Fibroblast of skin of left biceps (primary cell): Measurements from ENCODE around the gene LEO1.
"Not testable (repeated sequence)": the region's sequence is repeated elsewhere in the genome, so short reads cannot be mapped to it uniquely, and the experiment has no call there.

Source experiments
- DNase-seq, 2 experiments: peaks; one replicate each; pipeline ENCODE4 v3.0.0-alpha.2; 2013; ENCODE audit warnings: low read depth in 2 of 2

The LEO1 gene

DNA sequence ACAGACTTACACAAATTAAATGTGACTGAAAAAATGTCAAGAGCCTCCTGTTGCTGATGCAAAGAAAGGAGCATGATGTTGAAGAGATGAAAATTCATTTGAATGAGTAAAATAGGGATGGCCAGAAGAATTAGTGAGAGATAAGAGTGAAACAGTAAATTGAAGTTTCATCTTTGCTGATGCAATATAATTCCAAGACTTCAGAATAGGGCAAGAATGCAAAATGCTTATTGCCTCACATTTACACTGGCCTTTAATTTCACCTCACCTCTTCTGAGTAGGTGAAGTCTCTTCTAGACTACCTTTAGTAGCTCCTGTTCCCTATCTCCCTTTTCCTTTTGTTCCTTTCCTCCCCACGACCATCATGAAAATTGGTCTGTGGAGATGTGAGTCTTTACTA is 32.1 kb upstream of the LEO1 start:
- no peak for DNase-seq

DNA sequence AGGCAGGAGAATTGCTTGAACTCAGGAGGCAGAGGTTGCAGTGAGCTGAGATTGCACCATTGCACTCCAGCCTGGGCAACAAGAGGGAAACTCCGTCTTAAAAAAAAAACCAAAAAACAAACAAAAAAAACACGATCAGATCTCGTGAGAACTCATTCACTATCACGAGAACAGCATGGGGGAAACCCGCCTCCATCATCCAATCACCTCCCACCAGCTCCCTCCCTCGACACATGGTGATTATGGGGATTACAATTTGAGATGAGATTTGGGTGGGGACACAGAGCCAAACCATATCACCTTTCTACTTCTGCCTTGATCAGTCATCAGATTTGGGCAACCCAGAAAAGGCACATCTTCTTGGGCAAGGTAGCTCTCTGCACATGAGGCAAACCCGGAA is 31.5 kb upstream of the LEO1 start:
- DNase-seq = not testable (repeated sequence)

GRCh38 chr15:52002351-52002750 is 30.8 kb upstream of the LEO1 start:
- DNase-seq = no peak

DNA sequence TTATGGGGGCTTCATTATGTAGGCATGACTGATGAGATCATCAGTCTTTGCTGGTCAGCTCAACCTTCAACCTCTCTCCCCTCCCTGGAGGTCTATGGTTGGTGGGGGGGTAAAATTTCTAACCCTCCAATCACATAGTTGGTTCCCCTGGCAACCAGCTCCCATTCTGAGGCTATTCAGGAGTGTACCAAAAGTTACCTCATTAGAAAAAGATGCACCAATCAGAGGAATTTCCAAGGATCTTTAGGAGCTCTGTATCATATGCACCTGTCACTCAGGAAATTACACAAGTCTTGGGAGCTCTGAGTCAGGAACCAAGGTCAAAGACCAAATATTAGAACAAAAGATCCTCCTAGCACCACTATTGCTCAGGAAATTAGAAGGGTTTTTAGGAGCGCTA is 21.4 kb upstream of the LEO1 start:
- DNase-seq = no peak

GRCh38 chr15:51991141-51991540 is 19.6 kb upstream of the LEO1 start:
- no peak for DNase-seq

- DNase-seq = no peak
These were observed 11.2 kb upstream of the LEO1 start for GRCh38 chr15:51982770-51983103.

- peak; percentile 56 to 58 for DNase-seq
These were observed 10.6 kb upstream of the LEO1 start for GRCh38 chr15:51982013-51982769.

DNA sequence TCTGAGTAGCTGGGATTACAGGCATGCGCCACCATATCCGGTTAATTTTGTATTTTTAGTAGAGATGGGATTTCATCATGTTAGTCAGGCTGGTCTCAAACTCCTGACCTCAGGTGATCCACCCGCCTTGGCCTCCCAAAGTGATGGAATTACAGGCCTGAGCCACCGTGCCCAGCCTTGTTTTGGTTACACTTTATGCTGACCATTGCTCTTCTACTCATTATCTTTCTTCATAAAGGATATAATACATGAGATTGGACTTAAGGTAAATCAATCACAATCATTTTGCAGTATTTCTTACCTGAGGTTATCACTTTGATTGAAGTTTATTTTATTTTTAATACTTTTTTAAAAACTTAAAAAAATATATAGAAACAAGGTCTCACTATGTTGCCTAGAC is 2.2 kb upstream of the LEO1 start:
- no peak for DNase-seq

DNA sequence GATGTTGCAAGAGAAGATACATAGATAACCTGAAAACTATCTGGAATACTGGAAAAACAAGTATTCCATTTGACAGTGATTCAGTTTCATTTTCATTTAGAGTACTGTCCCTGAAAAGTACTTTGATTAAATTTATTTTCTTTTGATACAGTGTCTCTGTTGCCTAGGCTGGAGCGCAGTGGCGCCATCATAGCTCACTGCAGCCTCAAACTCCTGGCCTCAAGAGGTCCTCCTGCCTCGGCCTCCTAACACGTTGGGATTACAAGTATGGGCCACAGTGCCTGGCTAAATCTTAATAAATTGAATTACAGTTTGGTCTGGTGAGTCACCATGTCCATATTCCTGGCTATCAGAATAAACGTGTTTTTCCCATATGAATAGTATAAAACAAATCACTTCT is 1.6 kb upstream of the LEO1 start:
- DNase-seq = no peak

DNA sequence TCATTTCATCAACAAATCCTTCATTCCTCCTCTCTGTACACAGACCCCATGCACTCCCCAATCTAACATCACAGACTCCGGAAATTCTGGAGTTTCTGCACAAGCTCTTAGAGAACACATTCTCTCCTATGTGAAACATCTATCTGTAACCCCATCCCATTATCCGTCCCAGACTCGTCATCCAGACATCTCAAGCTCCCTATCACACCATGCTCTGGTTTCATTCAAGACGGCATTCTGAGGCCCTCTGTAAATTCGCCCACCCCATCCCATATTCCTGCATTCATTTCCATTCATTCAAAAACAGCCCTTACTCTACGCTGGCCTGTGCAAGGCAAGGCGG is 575 bp downstream of the LEO1 start:
- no peak for DNase-seq

- DNase-seq = no peak
These were observed 1.3 kb downstream of the LEO1 start for GRCh38 chr15:51970132-51970817.

- no peak for DNase-seq
These were observed 1.9 kb downstream of the LEO1 start for GRCh38 chr15:51969728-51970127.

DNA sequence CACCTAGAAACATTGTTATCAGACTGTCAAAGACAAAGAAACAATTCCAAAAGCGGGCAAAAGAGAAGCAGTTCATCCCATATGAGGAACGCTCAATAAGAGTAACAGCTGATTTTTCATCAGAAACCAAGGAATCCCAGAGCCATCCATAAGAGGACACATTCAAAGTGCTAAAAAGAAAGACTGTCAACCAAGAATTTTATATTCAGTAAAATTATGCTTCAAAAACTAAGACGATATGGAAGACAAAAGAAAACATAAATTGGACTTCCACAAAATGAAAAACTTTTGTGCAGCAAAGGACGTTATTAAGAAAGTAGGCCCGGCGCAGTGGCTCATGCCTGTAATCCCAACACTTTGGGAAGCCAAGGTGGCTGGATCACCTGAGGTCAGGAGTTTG is 4.0 kb downstream of the LEO1 start:
- DNase-seq = no peak

DNA sequence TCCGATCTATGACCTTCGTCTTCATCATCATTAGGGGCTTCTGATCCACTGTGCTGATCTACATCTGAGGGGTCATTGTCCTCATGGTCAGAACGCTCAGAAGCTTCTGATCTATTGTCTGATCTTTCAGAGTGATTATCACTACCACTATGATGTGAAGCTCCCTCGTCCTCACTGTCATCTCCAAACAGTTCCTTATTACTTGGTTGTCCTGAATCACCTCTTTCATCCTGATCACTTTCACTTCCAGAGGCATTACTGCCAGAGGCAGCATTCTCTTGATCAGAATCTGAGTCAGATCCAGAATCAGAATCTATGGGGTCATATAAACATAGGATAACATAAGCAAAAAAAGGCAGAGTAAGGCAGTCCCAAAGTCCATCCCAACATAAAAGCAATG is 5.4 kb downstream of the LEO1 start:
- DNase-seq = no peak

- DNase-seq = no peak
These were observed 5.9 kb downstream of the LEO1 start for GRCh38 chr15:51965691-51966090.

DNA sequence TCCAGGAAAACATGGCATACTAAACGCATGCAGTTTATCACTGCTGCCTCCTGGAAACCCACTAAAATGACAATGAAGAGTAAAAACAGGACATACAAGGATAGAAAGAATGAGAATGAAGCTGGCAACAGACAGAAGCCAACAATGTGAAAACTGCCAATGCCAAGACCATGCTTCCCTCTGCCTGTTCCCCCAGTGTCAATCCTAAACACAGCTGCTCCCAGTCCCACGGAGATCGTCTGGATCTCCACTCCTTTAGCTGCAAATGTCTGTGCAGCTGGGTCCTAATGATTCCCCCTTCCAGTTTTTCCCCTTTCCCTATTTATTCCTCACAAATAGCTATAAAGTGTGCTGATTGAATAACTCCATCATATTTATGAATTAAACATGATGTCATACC is 16.1 kb downstream of the LEO1 start:
- no peak for DNase-seq

GRCh38 chr15:51952805-51953204 is 18.8 kb downstream of the LEO1 start:
- DNase-seq = no peak

DNA sequence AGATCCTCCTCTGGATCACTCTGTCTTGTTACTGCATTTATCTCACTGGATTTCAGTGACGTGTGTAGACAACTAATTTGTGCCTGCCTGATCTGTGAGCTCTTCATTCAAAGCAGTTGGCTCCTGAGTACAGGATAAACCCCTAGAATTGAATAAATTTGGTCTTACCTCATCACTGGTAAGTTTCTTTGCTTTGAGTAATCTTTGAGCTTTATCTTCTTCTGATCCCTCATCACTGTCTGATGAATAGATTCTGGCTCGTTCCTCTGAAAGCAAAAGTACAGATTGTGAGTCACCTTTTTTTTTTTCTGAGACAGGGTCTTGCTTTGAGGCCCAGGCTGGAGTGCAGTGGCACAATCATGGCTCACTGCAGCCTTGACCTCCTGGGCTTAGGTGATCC is 24.5 kb downstream of the LEO1 start:
- no peak for DNase-seq

DNA sequence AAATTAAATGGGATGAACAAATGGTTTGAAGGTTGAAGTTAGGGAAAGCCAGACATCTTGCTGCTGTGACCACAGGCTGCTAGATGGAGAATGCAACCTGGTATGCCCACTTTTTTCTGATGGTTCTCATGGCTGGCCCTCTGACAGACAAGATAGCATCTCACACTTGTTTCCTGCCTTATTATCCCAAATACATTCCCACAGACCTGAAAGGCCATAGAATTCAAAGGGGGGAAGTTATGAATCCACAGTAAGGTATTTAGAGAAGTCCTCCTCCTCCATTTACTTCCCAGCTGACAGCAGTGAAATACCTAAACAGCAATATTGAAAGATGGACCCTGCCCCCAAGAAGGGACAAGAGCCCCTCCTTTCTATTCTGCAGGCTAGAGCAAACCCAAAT is 32.4 kb downstream of the LEO1 start:
- no peak for DNase-seq

DNA sequence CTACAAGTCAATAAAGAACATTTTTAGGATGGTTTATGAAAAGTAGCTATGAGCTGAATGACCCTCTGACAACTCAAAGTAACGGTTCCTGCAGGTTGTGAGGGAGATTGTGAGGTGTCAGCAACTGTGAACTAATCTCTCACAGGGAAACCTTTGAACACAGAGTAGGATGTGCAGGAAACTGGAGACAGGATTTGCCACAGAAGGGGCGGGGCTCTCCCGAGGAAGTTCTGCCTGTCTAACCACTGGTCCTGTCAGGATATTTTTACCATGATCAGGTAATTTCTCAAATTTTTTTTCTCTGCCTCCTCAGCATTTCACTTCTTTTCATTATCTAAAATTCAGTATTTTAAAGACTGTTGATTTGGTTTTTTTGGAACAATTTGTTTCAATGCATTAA is 33.3 kb downstream of the LEO1 start:
- DNase-seq = no peak

DNA sequence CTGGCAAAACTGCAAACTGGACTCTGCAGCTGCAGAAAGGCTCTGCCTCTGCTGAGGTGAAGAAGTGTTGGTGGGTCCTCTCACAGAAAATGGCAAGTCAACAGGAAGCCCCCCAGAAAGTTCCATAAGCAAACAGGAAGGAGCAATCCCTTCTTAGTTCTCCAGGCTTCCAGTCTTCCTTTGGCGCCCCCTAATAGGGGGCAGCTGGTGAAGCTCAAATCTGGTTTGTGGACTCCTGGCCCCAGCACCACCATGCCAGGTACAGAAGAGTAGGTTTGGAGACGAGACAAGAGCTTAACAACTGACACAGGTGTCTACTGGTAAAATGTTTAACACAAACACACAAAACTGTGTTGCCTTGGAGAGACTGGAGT is 35.5 kb downstream of the LEO1 start:
- DNase-seq = no peak

- no peak for DNase-seq
These were observed 36.0 kb downstream of the LEO1 start for GRCh38 chr15:51935466-51936104.

DNA sequence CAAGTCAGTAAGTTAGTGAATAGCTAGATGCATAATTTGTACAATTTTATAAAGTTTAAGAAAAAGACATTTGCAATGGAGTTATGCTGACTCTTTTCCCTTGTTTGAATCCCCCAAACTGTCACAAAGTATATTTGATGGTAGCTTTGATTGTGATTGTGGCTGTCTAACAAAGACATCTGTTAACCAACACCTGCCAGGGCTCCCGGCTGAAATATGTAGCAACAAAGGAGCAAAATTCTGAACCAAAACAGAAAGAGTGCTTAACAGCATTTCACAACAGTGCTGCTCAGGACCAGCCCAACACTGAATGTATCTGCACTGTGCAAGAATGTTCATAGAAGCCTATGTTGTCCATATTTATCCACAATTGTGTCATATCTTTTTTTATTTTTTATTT is 39.4 kb downstream of the LEO1 start:
- no peak for DNase-seq

DNA sequence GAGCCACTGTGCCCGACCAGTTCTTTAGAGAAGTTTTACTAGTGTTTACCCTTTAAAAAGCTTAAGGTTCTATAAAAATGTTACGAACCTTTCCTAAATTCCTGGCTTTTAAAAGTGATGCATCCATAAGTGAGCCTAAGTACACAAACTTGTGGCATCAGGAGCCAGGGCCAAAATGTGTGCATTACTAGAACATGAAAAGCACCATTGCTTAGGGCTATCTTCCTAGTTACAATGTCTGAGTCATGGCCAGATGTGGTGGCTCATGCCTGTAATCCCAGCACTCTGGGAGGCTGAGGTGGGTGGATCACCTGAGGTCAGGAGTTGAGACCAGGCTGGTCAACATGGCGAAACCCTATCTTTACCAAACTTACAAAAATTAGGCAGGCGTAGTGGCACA is 39.9 kb downstream of the LEO1 start:
- DNase-seq = no peak
